ENCODE results near the gene PTPRN2.

The PTPRN2 gene

GRCh38 chr7:157652954-157653826, 934.4 kb downstream of the PTPRN2 start:
- intact Hi-C loops (cut with DNase I): no loop called here
- peak in 2 of 42 donors; percentile 13 to 42 for DNase-seq

- intact Hi-C loops (cut with DNase I): no loop called here
- peak in 2 of 42 donors; percentile 15 to 27 for DNase-seq
Observed at GRCh38 chr7:157652161-157652953, 935.3 kb downstream of the PTPRN2 start.

GRCh38 chr7:157651366-157652160, 936.1 kb downstream of the PTPRN2 start:
- DNase-seq: peak in 3 of 42 donors; percentile 28 to 41 (median 30)
- intact Hi-C loops (cut with DNase I): no loop called here

GRCh38 chr7:157650801-157651200, 936.8 kb downstream of the PTPRN2 start:
- peak in 2 of 42 donors; percentile 13 to 18 for DNase-seq
- intact Hi-C loops (cut with DNase I): no loop called here

GRCh38 chr7:157650131-157650631, 937.4 kb downstream of the PTPRN2 start:
- intact Hi-C loops (cut with DNase I): no loop called here
- peak in 2 of 42 donors; percentile 12 to 36 for DNase-seq

- intact Hi-C loops (cut with DNase I): no loop called here
Observed at GRCh38 chr7:157646551-157646950, 941.1 kb downstream of the PTPRN2 start.

GRCh38 chr7:157645539-157645938, 942.1 kb downstream of the PTPRN2 start:
- intact Hi-C loops (cut with DNase I): no loop called here
- DNase-seq: peak in 1 of 42 donors; percentile 19

More at GRCh38 chr7:157646551-157646950, 941.1 kb downstream of the PTPRN2 start:
- DNase-seq: no peak

GRCh38 chr7:157644946-157645345, 942.7 kb downstream of the PTPRN2 start:
- DNase-seq: peak in 1 of 42 donors; percentile 30
- intact Hi-C loops (cut with DNase I): no loop called here

- intact Hi-C loops (cut with DNase I): no loop called here
- peak in 1 of 42 donors; percentile 34 for DNase-seq
Observed at GRCh38 chr7:157643525-157643970, 944.1 kb downstream of the PTPRN2 start.

- peak in 1 of 42 donors; percentile 13 for DNase-seq
- intact Hi-C loops (cut with DNase I): no loop called here
Observed at GRCh38 chr7:157641866-157642265, 945.8 kb downstream of the PTPRN2 start.

- intact Hi-C loops (cut with DNase I): no loop called here
- no peak for DNase-seq
Observed at GRCh38 chr7:157640144-157640543, 947.5 kb downstream of the PTPRN2 start.

GRCh38 chr7:157638563-157638962, 949.1 kb downstream of the PTPRN2 start:
- peak in 2 of 42 donors; percentile 11 to 29 for DNase-seq
- intact Hi-C loops (cut with DNase I): no loop called here

- peak in 39 of 42 donors; percentile 34 to 91 (median 66) for DNase-seq
- intact Hi-C loops (cut with DNase I): no loop called here
Observed at GRCh38 chr7:157637216-157637949, 950.2 kb downstream of the PTPRN2 start.

GRCh38 chr7:157635669-157636068, 952.0 kb downstream of the PTPRN2 start:
- DNase-seq: no peak
- intact Hi-C loops (cut with DNase I): no loop called here

- DNase-seq: peak in 2 of 42 donors; percentile 13 to 22
- intact Hi-C loops (cut with DNase I): no loop called here
Observed at GRCh38 chr7:157635148-157635500, 952.5 kb downstream of the PTPRN2 start.

GRCh38 chr7:157634401-157635147, 953.0 kb downstream of the PTPRN2 start:
- intact Hi-C loops (cut with DNase I): no loop called here
- peak in 1 of 42 donors; percentile 37 for DNase-seq

GRCh38 chr7:157633465-157634185, 954.0 kb downstream of the PTPRN2 start:
- peak in 3 of 42 donors; percentile 3 to 18 (median 13) for DNase-seq
- intact Hi-C loops (cut with DNase I): no loop called here

All from head of caudate nucleus (tissue), 42 donors.